Medulla oblongata (tissue), 1 donor: ENCODE data around the gene GRB10.

Source experiments
- DNase-seq: peaks from one replicate; pipeline ENCODE4 v3.0.0-alpha.2; 2015; ENCODE audit errors: extremely low spot score

The GRB10 gene

DNA sequence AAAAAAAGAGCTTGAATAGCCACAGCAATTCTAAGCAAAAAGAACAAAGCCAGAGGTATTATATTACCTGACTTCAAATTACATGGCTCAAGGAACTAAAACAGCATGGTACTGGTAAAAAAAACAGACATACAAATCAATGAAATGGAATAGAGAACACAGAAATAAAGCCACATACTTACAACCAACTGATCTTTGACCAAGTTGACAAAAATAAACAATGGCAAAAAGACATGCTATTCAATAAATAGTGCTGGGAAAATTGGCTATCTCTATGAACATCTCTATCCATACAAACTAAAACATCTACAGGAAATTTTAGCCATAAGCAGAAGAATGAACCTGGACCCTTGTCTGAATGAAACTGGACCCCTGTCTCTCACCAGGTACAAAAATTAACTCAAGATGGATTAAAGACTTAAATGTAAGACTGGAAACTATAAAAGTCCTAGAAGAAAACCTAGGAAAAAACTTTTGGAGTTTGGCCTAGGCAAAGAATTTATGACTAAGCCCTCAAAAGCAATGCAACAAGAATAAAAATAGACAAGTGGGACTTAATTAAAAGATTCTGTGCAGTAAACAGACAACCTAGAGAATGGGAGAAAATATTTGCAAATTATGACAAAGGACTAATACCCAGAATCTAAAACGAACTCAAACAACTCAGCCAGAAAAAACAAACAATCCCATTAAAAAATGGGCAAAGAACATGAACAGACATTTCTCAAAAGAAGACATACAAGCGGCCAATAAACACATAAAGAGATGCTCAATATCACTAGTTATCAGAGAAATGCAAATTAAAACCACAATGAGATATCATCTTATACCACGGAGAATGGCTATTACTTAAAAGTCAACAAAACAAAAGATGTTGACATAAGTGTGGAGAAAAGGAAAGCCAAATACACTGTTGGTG, 144.7 kb downstream of the GRB10 start:
- no peak for DNase-seq

DNA sequence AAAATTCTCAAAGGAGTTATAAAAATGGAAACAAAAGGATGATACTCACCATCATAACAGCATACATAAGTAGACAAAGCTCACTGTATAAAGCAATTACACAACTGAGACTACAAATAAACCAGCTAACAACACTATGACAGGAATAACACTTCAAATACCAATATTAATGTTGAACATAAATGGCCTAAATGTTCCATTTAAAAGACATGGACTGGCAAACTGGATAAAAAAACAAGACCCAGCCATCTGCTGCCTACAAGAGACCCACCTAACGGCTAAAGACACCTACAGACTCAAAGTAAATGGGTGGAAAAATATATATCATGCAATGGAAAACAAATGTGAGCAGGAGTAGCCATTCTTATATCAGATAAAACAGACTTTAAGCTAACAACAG, 148.3 kb downstream of the GRB10 start:
- DNase-seq, result no peak

DNA sequence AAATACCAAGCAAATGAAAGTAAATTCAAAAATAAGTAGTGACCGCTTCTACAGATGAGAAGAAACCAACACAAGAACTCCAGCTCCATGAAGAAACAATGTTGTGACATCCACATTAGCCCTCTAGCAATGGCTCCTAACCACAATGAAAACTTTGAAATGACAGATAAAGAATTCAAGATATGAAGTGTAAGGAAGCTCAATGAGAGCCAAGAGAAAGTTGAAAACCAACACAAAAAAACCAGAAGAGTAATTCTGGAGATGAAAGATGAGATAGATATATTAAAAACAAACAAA, 149.3 kb downstream of the GRB10 start:
- DNase-seq, result no peak

DNA sequence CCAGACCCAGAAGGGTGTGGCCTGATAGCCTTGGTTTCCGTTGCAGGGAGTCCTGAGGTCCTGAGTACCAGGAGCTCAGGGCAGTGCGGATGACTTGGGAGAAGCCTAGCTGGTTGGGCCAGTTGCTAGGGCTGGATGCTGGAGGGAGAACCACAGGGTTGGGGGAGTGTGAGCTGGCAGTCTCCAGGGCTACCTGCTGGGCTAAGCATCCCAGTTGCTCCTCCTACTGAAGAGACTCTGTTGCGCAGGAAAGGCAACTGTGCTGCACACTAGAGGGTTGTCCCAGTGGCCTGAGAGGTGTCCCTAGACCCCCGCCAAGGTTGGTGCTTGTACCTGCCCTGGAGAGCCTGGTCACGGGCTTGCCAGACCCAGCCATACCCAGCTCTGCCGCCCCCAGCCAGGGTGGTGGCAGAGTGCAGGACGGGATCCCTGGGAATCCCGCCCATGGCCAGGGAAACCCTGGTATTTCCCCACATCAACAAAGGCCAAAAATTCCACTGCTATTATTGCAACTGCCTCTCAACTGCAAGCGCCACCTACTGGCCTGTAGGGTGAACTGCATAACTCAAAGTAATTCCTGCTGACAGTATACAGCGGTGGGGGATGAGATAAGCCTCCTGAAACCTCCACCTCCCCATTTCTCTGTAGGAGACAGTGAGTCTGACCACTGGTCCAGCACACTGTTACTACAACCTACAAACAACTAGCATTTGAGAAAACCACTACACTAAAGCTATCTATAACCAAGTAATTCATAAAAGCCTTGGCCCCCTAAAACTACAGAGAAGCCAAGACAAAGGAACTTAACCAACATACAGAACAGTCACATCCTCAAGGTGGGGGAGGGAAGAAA, 149.9 kb downstream of the GRB10 start:
- DNase-seq, result no peak

DNA sequence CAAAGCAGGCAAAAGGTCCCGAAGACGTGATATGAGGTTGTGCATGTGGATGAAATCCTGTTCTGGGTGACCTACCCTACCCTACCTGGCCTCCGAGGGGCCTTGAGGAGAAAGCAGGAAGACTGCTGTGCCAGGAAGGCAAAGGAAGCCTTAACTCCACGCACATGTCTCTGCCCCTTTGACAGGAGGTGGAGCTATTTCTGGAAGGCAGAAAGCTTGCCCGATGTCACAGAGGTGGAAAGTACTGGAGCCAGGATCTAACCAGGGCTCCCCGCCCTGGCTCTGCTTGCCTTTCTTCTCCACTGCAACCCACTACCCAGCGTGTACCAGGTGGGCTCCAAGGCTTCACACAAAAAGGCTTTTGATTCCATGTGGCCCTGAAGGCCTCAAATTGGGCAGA, 151.1 kb downstream of the GRB10 start:
- DNase-seq, result no peak

DNA sequence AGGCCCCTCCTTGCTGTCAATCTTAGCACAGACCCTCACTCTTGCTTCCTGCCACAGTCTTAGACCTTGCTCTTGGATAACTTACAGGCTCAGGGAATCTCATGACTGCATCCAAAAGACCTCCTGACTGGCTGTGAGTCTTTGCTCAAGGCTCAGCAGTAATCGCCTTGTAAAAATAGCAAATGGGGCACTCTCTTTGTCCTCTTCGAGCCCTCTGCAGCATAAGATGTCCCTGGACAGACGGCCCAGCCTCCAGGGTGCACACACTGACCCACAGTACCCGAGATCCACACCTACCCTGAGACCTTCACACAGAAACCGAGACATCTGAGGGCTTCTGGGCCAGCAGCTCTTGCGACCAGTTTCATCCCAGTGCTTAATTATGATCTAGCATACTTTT, 151.6 kb downstream of the GRB10 start:
- no peak for DNase-seq

DNA sequence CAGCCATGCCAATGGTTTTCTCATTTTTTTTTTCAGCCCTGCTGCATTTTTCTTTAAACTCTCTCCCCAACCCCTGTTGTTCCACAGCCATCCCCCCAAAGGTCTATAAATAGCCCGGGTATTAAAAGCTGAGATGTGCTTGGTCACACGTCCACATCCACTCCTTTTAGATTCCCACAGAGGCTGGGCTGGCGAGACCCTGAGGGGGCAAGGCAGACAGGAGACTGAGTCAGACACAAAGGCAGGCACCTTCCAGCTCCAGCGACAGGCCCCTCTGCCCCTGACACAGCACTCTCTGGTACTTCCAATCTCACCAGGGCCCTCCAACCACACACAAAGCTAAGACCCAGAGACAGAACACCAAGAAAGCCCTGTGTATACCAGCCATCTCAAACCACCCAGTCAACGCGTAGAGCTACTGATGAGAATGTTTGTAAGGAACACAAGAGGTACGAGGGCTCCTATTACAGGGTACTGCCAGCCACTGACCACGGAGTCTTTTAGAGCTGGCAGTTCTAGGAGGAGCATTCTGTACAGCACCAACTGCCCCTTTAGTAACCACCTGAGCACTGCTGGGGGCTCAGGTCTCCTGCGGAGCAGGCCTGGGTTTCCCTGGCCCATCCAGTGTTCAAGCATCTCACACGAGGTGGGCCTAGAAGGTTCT, 153.3 kb downstream of the GRB10 start:
- DNase-seq, result no peak

DNA sequence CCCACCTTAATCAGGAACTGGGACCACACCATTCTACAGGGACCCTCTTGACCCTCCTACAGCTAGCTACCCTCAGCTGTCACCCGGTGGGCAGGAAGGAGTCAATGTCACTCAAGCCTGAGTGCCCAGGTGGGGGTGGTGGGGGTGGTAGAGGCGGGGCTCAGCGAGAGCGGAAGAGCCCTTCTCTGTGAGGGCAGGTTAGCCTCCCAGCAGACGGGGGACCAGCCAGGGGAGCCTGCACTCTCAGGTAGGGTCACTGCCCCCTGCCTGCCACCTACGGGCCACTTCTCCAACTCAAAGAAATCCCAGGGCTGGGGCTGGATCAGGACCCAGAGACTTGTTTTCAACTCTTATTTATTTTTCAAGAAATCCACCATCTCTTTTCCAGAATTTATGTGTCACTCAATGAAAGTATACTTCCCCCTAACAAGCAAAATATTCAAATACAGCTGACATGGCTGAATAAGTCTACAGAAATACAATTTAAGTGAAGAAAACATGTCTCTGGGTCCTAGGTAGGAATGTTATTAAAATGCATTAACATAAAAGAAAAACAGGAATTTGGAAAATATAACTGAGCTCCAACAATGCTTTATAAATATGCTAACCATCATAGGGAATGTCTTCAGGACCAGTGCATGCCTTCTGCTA, 154.1 kb downstream of the GRB10 start:
- no peak for DNase-seq

DNA sequence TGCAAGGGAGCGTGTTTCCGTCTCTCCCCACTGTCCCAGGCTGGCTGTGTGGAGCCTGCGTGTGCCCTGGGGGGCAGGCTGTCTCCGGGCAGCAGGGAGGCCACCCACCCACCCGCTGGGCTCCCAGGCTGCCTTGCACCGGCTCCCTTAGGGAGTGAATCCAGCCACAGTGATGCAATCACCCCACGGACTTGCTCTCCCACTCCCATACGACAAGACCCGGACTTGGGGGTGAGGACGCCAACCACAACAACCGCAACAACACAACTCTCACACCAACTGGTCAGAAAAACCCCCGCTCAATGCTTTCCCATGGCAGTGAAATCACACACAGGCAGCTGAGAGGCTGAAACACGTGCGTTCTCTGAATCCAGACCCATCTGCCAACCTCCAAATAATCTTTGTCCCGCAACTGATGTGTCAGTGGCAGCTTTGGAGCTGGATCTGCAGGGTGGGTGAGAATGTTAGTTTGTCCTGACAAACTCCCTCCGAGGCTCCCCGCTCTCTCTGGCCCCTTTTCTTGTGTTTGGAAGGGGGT, 154.8 kb downstream of the GRB10 start:
- DNase-seq, result no peak

DNA sequence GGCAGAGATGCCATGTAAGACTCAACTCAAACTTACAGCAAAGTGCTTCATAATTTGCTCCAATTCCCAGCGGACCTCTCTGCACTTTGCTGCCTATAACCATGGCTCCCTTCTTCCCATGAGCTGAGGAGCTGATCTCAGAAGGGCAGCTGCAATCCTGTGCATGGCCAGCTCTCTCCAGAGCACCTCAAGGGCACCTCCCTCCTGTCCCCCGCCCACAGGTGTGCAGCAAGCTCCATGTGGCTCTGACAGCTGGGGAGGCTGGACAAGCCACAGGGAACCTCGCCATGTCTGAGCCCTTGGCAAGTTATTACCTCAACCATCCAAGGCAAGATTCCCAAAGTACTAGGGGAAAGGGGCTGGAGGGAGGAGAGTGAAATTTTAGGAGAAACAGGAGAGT, 156.4 kb downstream of the GRB10 start:
- no peak for DNase-seq

DNA sequence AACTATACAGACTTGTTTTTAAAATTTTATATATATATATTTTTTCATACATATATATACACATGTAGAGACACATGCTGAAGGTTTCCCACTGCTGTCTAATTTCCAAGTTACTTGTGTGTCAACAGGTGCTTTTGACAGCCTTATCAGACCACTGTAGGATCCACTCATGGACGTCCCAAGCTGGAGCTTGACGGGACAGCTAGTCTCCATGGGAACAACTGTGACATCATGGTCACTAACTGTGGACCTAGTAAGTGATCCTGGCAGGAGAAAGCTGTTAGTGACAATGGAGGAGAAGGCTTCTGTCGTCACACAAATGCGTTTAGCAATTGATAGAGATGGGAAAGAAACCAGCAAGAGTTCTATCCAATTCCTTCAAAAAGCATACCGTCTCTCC, 157.3 kb downstream of the GRB10 start:
- DNase-seq, result no peak

DNA sequence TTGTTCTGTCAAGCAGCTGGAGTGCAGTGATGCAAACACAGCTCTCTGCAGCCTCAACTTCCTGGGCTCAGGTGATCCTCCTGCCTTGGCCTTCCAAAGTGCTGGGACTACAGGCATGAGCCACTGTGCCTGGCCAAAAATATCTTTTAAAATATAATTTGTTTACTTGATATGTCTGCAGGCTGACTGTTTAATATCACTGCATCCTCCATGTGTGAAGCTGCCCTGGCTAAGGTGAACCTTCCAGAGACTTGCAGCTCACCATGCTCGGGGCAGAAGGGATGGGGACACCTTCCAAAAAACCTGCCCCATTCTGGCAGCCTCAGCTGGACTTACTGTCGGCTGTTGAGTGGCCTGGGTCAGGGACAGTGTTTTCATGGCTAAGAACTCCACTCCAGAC, 159.9 kb downstream of the GRB10 start:
- no peak for DNase-seq

DNA sequence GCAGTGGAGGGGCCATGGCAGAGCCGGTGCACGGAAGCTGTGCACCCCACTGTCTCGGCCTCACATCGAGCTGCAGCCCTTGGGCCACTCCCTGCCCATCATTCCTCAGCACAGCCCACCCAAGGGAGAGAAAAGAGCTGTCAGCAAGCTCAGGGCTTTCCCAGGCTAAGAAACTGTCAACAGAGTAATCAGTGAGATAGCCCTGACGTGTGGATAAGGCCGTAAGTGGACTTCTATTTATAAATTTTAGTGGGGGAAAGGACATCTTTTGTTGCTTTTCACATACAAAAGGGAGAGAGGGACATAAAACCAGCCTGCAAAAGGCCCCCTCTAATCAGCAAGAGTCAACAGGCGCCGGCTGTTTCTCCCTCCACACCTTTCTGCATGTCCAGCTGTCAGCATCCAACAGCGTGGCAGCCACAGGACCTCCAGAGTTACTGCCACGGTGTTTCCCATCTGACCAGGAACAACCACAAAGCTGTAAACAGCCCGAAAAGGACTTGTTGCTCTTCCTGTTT, 160.7 kb downstream of the GRB10 start:
- no peak for DNase-seq

DNA sequence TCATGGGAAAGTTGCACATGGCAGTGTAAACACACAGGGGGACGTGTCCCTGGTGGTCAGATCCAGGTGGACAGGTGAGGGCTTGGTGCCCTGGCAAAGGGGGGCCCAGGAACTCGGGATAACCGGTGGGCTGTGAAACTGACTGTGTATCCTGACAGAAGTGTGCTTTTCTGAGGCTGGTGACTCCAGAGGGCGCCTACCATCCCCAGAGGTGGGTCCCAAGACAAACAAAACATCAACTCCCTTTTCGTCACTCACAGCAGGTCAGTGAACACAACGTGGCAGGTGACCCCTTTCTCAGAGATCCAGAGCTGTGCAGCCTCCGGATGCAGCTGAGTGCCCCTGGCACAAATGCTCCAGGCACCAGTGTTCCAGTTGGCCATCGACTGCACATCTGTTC, 161.5 kb downstream of the GRB10 start:
- no peak for DNase-seq

DNA sequence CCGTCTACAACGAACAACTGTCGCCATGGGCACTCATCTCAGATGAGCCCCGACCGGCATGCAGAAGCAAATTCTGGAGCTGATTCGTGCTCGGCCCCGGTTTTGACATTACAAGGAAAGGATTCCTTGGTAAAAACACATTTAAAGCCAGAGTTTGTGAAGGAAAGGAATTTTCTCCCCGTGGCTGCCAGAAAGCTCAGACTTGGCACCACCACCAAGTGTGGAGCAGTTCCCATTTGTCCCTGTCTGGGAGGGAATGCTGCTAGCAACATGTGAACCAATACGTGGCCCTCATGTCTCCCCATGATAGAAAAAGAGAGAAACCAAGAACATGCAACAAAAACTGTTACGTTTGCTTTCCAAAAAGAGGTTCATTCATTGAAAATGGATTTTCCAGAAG, 162.3 kb downstream of the GRB10 start:
- no peak for DNase-seq

DNA sequence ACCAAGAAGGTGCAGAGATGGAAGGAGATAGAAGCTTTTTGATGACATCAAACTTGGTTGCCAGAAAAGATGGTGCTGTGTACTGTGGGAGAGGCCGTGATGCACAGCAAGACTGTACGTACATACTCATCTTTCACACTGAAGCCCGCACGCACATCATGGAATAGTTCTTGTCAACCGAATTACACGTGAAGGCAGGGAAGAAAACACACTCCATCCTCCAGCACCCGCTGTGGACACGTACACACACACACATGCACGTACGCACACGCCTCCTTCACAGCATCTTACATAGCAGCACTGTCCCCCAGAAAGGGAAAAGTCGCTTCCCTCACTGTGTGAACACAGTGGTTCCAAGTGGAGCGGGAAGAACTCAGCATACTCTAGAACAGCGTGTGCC, 163.0 kb downstream of the GRB10 start:
- no peak for DNase-seq

DNA sequence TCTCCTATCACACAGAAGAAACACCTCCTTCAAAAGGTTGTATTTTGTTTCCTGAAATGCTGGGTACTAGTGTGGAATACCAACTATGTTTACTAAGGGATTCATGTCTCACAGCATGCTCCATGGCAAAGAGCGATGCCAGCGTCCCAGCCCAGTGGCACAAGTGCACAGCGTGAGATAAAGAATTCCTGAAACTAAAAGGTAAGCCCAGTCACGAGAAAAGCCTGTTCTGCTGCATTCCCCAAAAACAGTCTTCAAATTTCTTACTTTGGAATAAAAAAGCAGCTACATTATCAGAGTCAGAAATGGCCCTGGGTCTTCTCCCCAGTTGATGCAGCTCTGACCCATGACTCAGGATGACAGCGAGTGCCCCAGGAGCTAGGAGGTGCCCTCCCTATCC, 164.4 kb downstream of the GRB10 start:
- DNase-seq, result no peak

DNA sequence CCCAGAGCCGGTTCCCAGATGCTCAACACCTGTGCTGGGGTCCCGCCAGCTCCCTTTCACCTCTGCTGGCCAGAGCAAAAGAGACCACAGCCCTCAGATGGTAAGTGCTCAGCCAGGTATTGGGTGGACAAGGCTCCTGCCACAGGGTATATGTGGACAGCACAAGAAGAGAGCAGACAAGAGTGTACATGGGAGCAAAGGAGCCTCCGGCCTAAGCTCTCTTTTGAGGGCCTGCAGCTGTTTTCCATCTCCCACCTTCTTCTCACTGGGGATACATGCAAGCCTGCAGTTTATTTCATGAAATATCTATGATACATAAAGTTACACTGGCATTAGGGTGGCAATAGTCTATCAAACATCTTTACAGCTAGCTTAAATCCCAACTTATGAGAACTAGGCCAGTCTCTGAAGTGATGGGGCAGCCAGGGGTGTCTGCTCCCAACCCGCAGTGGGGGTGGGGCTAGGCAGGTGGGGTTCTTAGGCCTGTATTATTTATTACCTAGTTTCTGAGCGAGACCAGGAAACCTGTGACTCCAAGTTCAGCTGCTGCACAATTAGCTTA, 167.1 kb downstream of the GRB10 start:
- DNase-seq, result no peak

DNA sequence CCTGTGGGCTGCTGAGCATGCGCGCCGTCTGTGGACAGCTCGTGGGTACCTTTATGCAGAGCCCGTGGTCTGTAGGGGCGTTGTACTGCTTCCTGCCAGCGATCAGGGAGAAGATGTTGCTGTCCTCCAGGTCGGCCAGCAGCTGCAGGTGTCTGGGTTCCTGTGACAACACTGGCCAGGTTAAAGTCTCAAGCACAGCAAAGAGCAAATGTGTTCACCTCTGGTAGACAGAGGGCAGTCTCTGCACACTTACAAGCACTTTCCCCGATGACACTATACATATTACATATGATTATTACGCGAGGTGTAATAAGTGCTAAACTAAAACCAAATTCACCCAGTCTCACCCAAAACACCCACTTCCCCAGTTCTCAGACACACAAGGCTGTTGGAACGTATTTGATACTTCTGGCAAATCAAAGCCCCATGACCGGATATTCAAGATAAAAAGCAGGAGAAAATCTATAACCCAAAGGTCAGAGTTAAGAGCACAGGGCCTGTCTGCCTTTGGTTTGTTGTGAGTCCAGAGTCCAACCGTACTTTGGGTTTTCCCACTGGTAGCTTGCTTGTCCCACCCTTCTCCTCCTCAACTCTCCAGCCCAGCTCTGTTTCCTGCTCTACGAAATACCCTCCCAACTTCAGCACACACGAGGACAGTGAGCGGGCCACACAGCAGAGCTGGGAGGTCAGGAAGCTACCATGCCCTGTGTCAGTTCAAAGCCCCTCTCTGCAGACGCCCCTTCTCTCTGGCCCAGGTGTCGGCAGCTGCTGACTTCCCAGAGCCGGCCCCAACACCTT, 167.8 kb downstream of the GRB10 start:
- DNase-seq, result no peak

DNA sequence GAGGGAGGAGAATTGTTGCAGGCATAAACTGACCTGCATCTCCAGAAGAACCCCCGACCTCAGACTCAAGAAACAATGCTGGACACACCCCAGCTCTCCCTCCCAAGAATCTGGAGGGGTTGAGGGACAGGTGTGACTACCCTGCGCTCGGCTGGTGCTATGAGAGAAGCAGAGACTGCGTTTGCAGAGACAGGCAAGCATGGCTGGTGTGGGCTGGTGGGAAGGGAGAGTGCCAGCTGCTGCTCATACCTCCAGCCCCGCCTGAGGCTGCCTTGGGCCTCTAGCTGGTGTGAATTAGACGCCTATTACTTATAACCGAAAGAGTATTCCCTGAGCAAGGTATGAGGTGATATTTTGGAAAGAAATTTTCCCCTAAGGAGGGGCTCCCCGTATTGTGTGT, 169.2 kb downstream of the GRB10 start:
- no peak for DNase-seq
